Measurements from ENCODE around the gene TSHZ2. TPM values are rescaled to one million over a fixed set of nuclear protein-coding genes. Genes with fewer than 3 reads are reported as not detected.
"Not testable (repeated sequence)": the region's sequence is repeated elsewhere in the genome, so short reads cannot be mapped to it uniquely, and the experiment has no call there.

The TSHZ2 gene
- polyA plus RNA-seq, 3 donors: 1.2 to 47.5 (median 15.8) TPM

GRCh38 chr20:53345536-53346334, 373.6 kb downstream of the TSHZ2 start:
- H3K27ac ChIP-seq (ENCODE audit: low read depth, low read length): no peak overlapping the region
- WGBS, 3 donors: 85 to 93% (median 93%) methylated on average over 18 of the region's 18 CpGs

- 30 to 82% (median 78%) methylated on average over 11 of the region's 11 CpGs for WGBS, 3 donors
- H3K27ac ChIP-seq (ENCODE audit: low read depth, low read length): no peak overlapping the region
Observed at GRCh38 chr20:53346335-53346648, 374.1 kb downstream of the TSHZ2 start.

GRCh38 chr20:53349730-53350129, 377.6 kb downstream of the TSHZ2 start:
- no peak overlapping the region for H3K27ac ChIP-seq (ENCODE audit: low read depth, low read length)
- WGBS, 3 donors: 75 to 93% (median 83%) methylated on average over 2 of the region's 2 CpGs

DNA sequence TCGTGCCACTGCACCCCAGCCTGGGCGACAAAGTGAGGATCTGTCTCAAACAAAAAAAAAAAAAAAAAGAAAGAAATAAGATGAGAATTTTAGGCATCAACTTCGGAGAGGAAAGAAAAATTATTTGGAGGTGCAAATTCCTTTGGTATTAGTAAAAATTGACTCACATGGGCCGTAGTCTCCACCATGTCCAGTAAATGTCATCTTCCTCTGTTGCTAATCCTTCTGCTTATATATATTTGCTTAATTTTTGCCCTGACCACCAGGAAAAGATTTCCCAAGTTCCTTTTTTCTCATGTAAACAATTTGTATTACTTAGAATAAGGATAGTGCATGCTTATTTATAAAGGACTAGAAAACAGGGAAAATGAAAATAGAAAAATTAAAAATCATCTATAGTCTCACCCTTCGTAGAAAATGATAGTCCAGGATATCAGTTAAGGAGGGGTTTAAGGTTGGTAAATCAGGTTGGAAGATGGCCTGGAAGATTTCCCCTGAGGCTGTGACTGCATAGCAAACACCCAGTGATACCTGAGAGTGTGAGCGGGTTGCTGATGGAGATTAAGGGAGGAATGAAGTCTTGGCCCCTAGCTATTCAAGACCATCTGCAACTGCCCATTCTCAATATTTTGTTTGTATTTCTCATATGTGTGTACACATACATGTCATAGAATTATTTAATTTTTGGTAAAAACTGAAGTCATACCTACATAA, 380.7 kb downstream of the TSHZ2 start:
- H3K27ac ChIP-seq (ENCODE audit: low read depth, low read length): no peak overlapping the region
- 85 to 86% (median 86%) methylated on average over 6 of the region's 6 CpGs for WGBS, 3 donors

DNA sequence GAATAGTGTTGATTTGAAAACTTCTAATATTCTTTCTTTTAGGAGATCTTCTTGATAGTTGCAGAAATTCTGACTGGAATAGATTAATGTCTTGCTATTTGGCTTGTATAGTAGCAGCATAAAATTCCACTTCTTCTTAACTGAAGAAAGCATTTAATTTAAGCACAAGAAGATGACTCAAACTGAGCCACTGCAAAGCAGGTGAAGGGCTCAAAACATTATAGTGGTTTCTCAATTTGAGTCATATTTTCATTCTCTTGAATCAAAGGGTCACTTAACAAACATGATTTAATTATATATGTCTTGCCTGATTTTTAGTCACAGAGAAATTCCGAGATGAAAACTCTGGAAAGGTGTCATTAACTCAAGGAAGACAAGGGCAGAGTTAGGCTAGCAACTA, 382.2 kb downstream of the TSHZ2 start:
- 81 to 94% (median 92%) methylated on average over 1 of the region's 1 CpG for WGBS, 3 donors
- no peak overlapping the region for H3K27ac ChIP-seq (ENCODE audit: low read depth, low read length)

DNA sequence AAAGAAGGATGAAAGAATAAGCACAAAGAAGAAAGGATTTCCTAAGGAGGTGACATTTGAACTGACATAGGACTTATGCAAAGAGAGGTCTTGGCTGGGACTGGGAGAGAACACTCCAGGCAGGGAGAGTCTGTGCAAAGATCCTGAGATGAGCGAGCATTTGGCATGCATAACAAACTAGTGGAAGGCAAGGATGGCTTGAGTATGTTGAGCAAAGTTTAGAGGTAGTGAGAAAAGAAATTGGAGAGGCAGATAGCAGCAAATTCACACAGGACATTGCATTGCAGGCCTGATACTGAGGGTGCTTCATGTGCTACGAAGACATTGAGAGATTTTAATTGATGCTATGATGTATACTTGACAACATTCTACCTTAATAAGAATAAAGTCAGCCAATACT, 383.6 kb downstream of the TSHZ2 start:
- 74 to 89% (median 88%) methylated on average over 2 of the region's 2 CpGs for whole genome bisulfite sequencing, 3 donors
- H3K27ac ChIP-seq (ENCODE audit: low read depth, low read length): no peak overlapping the region

DNA sequence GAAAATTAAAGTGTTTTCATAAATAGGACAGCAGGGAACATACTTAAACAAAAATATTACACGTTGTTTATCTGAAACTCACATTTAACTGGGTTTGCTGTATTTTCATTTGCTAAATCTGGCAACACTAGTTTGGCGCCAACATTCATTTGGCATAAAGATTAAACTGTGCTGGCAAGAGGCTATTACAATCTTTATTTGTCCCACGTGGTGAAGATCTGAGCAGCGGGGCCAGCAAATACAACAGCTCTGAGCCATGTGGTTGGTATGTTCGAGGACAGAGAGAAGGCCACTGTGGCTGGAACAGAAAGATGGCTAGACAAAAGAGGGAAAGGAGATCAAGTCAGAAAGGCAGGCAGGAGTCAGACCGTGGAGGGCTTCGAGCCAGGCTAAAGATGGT, 387.3 kb downstream of the TSHZ2 start:
- 77 to 85% (median 78%) methylated on average over 7 of the region's 7 CpGs for WGBS, 3 donors
- H3K27ac ChIP-seq (ENCODE audit: low read depth, low read length): no peak overlapping the region

DNA sequence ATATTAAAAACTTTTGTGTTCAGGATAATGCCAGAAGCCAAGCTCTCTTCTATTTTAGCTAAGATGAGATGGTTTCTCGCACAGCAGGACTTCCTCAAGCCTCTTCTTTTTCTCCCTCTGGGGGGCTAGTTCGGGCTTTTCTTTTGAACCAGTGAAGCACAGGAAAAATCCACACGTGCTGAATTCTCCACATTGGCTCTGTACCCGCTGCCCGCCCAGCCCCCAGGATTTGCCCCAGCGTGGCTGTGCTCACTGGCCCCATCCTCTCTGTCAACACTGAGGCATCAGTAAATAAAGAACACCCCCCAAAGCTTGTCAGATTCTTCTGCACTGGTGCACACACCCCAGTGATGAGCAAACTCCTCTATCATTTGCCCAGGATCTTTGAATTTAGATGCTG, 388.7 kb downstream of the TSHZ2 start:
- H3K27ac ChIP-seq (ENCODE audit: low read depth, low read length): no peak overlapping the region
- 74 to 85% (median 85%) methylated on average over 6 of the region's 6 CpGs for WGBS, 3 donors

DNA sequence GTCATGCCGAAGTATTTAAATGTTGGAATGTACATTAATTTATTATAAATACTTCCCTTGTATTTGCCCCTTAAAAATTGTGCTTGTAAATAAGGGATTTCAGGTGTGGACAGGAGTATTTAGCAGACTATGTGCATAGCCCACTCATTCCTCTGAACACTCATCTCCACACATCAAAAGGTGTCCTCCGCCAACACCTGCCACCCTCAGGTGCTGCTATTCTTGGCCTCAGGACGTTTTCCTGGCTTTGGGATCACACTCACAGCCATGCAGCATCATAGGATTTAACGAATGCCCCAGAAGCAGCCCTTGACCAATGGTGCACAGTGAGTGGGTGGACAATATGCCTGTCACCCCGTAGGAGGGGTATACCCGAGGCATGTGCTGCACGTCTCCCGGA, 390.6 kb downstream of the TSHZ2 start:
- 81 to 90% (median 90%) methylated on average over 8 of the region's 8 CpGs for WGBS, 3 donors
- no peak overlapping the region for H3K27ac ChIP-seq (ENCODE audit: low read depth, low read length)

- 61 to 78% (median 70%) methylated on average over 5 of the region's 5 CpGs for WGBS, 3 donors
- no peak overlapping the region for H3K27ac ChIP-seq (ENCODE audit: low read depth, low read length)
Observed at GRCh38 chr20:53364646-53365045, 392.5 kb downstream of the TSHZ2 start.

- no peak overlapping the region for H3K27ac ChIP-seq (ENCODE audit: low read depth, low read length)
- 68 to 80% (median 71%) methylated on average over 1 of the region's 1 CpG for WGBS, 3 donors
Observed at GRCh38 chr20:53365076-53365475, 392.9 kb downstream of the TSHZ2 start.

DNA sequence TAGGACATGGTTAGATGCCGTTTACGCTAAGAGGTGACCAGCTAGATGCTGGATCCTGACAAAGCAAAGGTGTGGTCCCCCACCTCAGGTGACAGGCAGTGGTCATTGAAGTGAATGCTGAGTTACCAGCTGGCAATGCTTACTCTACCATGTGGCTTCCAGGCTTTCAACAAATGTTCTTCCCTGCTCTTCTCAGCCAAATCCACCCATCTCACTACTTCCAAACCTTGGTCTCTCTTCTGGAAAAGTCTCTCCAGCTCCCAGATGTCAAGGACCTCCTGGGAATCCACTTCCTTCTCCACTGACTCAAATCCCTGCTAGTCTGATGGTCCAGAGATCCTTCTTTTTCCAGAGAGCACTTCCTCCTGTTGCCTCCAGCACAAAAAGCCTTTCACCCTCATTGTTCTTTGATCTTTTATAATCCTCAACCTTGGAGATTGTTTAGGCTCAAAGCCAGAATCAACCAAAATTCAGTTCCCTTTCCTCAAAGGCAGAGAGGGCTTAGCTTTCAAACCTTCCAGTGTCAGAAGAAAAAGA, 393.4 kb downstream of the TSHZ2 start:
- 89 to 97% (median 94%) methylated on average over 2 of the region's 2 CpGs for WGBS, 3 donors
- no peak overlapping the region for H3K27ac ChIP-seq (ENCODE audit: low read depth, low read length)

DNA sequence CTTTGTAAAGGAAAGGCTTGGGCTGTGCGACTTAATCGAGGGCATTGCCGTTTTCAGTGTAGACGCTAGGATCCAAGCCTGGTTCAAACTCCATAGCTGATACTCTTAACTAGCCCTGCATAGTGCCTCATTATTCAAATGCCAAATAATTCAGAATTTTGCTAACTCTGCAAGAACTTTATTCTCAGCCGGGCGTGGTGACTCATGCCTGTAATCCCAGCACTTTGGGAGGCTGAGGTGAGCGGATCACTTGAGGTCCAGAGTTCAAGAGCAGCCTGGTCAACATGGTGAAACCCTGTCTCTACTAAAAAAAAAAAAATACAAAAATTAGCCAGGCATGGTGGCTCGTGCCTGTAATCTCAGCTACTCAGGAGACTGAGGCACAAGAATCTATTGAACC, 394.8 kb downstream of the TSHZ2 start:
- 92 to 97% (median 95%) methylated on average over 8 of the region's 8 CpGs for WGBS, 3 donors

GRCh38 chr20:53369871-53370270, 397.7 kb downstream of the TSHZ2 start:
- no peak overlapping the region for H3K27ac ChIP-seq (ENCODE audit: low read depth, low read length)
- 88 to 92% (median 88%) methylated on average over 7 of the region's 7 CpGs for WGBS, 3 donors

More for the DNA sequence above, 394.8 kb downstream of the TSHZ2 start:
- H3K27ac ChIP-seq (ENCODE audit: low read depth, low read length): not testable (repeated sequence)

DNA sequence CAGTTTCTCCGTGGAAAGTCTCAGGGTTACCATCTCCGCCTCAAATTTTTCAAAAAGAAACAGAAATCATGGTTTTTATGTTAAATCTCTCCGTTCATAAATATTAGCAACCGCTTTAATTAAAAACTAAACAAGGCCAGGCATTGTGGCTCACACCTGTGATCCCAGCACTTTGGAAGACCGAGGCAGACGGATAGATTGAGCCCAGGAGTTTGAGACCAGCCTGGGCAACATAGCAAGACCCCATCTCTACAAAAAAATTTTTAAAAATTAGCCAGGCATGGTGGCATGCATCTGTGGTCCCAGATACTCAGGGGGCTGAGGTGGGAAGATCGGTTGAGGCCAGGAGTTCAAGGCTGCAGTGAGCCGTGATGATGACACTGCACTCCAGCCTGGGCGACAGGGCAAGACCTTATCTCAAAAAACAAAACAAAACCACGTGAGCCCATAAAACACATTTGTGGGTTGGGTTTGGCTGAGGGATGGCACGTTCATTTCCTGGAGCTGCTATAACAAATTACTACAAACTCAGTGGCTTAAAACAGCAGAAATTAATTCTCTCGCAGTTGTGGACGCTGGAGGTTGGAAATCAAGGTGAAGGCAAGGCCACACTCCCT, 398.3 kb downstream of the TSHZ2 start:
- no peak overlapping the region for H3K27ac ChIP-seq (ENCODE audit: low read depth, low read length)
- 78 to 85% (median 83%) methylated on average over 13 of the region's 13 CpGs for WGBS, 3 donors

- H3K27ac ChIP-seq (ENCODE audit: low read depth, low read length): no peak overlapping the region
- WGBS, 3 donors: 79 to 88% (median 85%) methylated on average over 4 of the region's 4 CpGs
Observed at GRCh38 chr20:53371216-53371615, 399.1 kb downstream of the TSHZ2 start.

DNA sequence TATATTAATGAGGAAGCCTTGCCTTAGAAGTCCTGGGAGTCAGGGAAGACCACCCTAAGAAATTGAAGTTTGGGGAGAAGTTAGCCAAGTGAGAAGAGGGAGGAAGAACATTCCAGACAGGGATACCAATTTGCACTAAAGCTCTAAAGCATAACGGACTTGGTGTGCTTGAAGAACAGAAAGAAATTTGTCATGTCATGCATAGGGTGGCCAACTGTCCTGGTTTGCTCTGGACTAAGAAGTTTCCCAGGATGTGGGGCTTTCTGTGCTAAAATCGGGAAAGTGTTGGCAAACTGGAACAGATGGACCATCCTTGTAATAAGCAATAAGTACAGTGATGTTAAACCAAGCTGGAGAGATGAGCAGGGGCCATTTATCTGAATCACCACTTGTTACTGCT, 403.9 kb downstream of the TSHZ2 start:
- 77 to 98% (median 90%) methylated on average over 2 of the region's 2 CpGs for WGBS, 3 donors
- H3K27ac ChIP-seq (ENCODE audit: low read depth, low read length): no peak overlapping the region

- WGBS, 3 donors: 74 to 81% (median 77%) methylated on average over 12 of the region's 12 CpGs
- H3K27ac ChIP-seq (ENCODE audit: low read depth, low read length): no peak overlapping the region
Observed at GRCh38 chr20:53379014-53379832, 407.1 kb downstream of the TSHZ2 start.

- no peak overlapping the region for H3K27ac ChIP-seq (ENCODE audit: low read depth, low read length)
- WGBS, 3 donors: 40 to 60% (median 52%) methylated on average over 4 of the region's 4 CpGs
Observed at GRCh38 chr20:53379833-53380120, 407.6 kb downstream of the TSHZ2 start.

Data from adipose tissue (tissue), 3 donors.